Body of pancreas (tissue), 4 donors: ENCODE results near the gene PISD. TPM values are rescaled to one million over a fixed set of nuclear protein-coding genes. Genes with fewer than 3 reads are reported as not detected.

Source experiments
- ATAC-seq: fragments of 150-250 bp; one replicate; pipeline ENCODE4 v1.9.1; 2016
- DNase-seq, 4 donors: peaks; one replicate each; pipeline ENCODE4 v3.0.0-alpha.2; 2019
- H3K27ac ChIP-seq, 4 donors: fragments of 200-600 bp; sonication (generic); 1 replicate in 3 of 4; 2 replicates in 1 of 4; pipeline versions ENCODE4 v1.5.1 to v1.6.1; 2016 to 2019; ENCODE audit warnings: mild to moderate bottlenecking in 1 of 4, mixed read lengths in 1 of 4, moderate library complexity in 1 of 4
- H3K27me3 ChIP-seq, 2 donors: fragments of 200-600 bp; sonication (generic); one replicate each; pipeline ENCODE4 v1.6.0; 2016; ENCODE audit warnings: mild to moderate bottlenecking in 1 of 2
- H3K36me3 ChIP-seq, 2 donors: fragments of 200-600 bp; sonication (generic); replicated peaks in 1 of 2; 2 replicates each; pipeline ENCODE4 v1.5.1; 2016; ENCODE audit warnings: low read depth in 2 of 2; ENCODE audit not compliant: insufficient read depth in 1 of 2
- H3K4me1 ChIP-seq: fragments of 200-600 bp; sonication (generic); one replicate; pipeline ENCODE4 v1.6.0; 2016
- H3K4me3 ChIP-seq, 2 donors: fragments of 200-600 bp; sonication (generic); 1 replicate in 1 of 2; 2 replicates in 1 of 2; pipeline ENCODE4 v1.5.1; 2016 to 2019
- H3K9me3 ChIP-seq, 3 donors: fragments of 200-600 bp; sonication (generic); 1 replicate in 2 of 3; 2 replicates in 1 of 3; pipeline ENCODE4 v1.5.1; 2016
- POLR2A ChIP-seq, 3 donors: fragments of 450-650 bp; IDR thresholded peaks; one replicate each; pipeline ENCODE4 v1.6.1; 2016; ENCODE audit warnings: antibody characterized with exemption in 3 of 3, mild to moderate bottlenecking in 2 of 3
- WGBS, 2 donors: methylation state at CpG; one replicate each; pipeline ENCODE4 v1.1.5; 2017; 5-methylcytosine and 5-hydroxymethylcytosine counted together
- intact Hi-C: fragments of 100-400 bp; cut with DNase I; formaldehyde crosslinking; loops from one replicate; pipeline ENCODE4 v1.15.1; 2023
- total RNA-seq, 2 donors: library from RNA; depleted of rRNA; stranded (reverse); fragments of >200 nt; gene quantifications; one replicate each; pipeline ENCODE4 v1.1.0, GENCODE V29; 2016
- TF ChIP-seq, protein P1 (sequence below), 7 experiments: fragments of 450-650 bp in 4 of 7; fragments of 200-600 bp in 3 of 7; sonication (generic) in 3 of 7; IDR thresholded peaks; one replicate each; pipeline ENCODE4 v1.5.1; 2016 to 2019; ENCODE audit warnings: antibody characterized with exemption in 7 of 7

The PISD gene
- total RNA-seq, 2 donors from 2014 or later: 22.3 to 31.3 TPM

DNA sequence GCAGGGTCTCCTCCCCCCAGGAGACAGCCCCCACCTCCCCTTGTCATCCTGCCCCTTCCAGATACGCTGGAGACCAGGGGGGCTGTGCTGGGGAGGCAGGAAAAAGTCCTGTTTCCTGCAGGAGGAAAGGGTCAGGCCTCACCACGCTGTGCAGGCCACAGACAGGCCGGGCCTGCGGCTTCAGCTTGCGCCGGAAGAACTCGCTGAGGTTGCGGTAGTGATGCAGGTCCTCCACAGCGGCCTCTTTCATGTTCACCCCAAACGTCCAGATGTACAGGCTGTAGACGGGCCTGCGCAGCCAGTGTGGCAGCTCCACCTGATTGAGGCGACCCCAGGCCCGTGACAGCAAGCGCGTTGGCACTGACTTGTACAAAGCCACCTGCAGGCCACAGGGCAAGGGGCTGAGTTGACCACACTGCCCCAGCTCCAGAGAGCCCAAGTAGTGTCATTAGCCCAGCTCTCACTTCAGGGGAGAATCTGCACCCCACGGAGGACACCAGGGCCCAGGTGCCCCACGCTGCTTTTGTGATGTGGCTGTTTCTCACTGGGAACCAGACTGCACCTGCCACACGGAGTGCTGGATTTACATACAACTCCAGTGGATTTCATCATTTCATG lies 40.4 kb downstream of the PISD start:
- no peak overlapping the region for H3K27ac ChIP-seq
- DNase-seq (no peak), ATAC-seq (no peak)
- TF ChIP-seq, protein P1, sequence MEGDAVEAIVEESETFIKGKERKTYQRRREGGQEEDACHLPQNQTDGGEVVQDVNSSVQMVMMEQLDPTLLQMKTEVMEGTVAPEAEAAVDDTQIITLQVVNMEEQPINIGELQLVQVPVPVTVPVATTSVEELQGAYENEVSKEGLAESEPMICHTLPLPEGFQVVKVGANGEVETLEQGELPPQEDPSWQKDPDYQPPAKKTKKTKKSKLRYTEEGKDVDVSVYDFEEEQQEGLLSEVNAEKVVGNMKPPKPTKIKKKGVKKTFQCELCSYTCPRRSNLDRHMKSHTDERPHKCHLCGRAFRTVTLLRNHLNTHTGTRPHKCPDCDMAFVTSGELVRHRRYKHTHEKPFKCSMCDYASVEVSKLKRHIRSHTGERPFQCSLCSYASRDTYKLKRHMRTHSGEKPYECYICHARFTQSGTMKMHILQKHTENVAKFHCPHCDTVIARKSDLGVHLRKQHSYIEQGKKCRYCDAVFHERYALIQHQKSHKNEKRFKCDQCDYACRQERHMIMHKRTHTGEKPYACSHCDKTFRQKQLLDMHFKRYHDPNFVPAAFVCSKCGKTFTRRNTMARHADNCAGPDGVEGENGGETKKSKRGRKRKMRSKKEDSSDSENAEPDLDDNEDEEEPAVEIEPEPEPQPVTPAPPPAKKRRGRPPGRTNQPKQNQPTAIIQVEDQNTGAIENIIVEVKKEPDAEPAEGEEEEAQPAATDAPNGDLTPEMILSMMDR (IDR thresholded peaks at IDR 0.05): no peak
- TF ChIP-seq POLR2A (IDR thresholded peaks at IDR 0.05): no peak
- H3K27me3 ChIP-seq: no peaks in the 10 kb centered on the region
- no peak overlapping the region for H3K4me3 ChIP-seq
- intact Hi-C loops: no loop called here
- peaks cover 17% of the 10 kb centered on the region for H3K4me1 ChIP-seq
- H3K36me3 ChIP-seq: peaks cover 7 to 13% of the 10 kb centered on the region in 2 donors
- no peaks in the 10 kb centered on the region for H3K9me3 ChIP-seq
- 80 to 87% methylated on average over 4 to 17 of the region's 19 CpGs for WGBS, 2 donors

DNA sequence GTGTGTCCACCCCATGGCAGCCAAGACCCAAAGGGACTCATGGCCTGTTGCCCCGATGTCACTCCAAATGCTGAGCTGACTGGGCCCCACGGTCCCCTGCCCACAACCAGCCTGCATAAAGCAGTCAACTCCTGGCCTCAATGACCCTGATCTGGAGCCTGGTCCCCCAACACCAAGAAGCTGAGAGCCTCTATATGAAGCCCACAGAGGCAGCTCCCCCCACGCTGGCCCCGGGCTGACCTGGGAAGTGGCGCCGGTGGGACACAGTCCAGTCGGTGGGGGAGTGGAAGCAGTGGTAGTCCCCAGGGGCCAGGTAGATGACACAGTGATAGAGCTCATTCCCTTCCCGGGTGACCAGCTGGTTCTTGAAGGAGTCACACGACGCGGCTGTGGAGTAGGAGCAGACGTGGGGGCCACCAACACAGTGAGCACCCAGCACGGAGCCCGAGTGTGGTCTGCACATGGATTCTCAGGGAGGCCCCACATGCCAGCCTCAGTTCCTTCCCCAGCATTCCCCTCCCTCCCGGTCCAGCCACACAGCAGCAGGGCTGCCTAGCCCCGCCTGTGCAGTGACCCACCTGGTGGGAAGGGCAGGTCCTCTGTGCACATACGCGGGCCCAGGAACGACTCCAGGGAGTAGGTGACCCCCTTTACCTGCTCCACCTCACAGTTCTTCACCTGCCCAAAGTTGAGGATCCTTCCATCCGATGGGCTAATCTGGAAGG lies 41.1 kb downstream of the PISD start:
- intact Hi-C loops: no loop called here
- H3K4me3 ChIP-seq: no peak overlapping the region

DNA sequence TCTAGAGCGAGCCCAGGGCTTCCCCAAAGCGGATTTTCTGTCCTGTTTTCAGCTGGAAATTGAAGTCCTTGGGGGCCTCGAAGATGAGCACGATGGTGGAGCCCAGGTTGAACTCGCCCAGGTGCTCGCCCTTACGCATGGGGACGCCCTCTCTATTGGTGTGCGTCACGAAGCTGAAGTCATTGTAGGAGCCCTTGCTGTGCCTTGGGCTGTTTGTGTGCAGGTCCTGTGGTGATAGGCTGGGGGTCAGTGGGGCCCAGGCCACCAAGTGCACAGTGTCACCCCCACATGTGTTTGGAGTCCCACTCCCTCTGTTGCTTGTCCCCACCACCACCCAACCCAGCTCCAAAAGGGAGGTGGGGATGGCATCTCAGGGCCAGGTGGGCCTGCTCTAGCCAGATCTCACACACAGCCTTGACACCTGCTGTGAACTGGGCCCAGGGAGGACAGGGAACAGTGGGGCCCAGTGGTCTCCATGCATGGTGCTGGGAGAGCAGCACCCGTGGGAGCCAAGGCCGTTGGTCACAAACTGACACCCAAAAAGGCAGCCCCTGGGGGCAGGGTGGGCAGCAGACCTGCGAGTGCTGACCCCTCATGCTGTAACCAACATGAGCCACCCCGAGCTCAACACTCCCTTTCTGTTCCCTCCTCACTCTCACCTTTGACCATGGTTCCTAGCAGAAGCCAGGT lies 42.3 kb downstream of the PISD start:
- Histone ChIP-seq H3K4me3 (no peak overlapping the region), H3K4me1 (no peaks in the 10 kb centered on the region), H3K36me3 (peaks cover 7 to 13% of the 10 kb centered on the region in 2 donors), H3K27me3 (no peaks in the 10 kb centered on the region), H3K9me3 (no peaks in the 10 kb centered on the region), H3K27ac (no peak overlapping the region)
- DNase-seq: no peak
- WGBS, 2 donors: 88 to 92% methylated on average over 14 of the region's 14 CpGs
- no peak for TF ChIP-seq POLR2A (IDR thresholded peaks at IDR 0.05)
- TF ChIP-seq, protein P1 (IDR thresholded peaks at IDR 0.05): no peak
- intact Hi-C loops: no loop called here
- ATAC-seq: no peak

More for the DNA sequence above, 41.1 kb downstream of the PISD start:
- Histone ChIP-seq H3K27ac (no peak overlapping the region), H3K27me3 (no peaks in the 10 kb centered on the region), H3K36me3 (peaks cover 7 to 13% of the 10 kb centered on the region in 2 donors), H3K4me1 (peaks cover 10% of the 10 kb centered on the region), H3K9me3 (no peaks in the 10 kb centered on the region)
- TF ChIP-seq, protein P1 (IDR thresholded peaks at IDR 0.05): no peak
- TF ChIP-seq POLR2A (IDR thresholded peaks at IDR 0.05): no peak
- WGBS, 2 donors: 70 to 84% methylated on average over 5 to 20 of the region's 20 CpGs
- ATAC-seq (no peak), DNase-seq (no peak)

DNA sequence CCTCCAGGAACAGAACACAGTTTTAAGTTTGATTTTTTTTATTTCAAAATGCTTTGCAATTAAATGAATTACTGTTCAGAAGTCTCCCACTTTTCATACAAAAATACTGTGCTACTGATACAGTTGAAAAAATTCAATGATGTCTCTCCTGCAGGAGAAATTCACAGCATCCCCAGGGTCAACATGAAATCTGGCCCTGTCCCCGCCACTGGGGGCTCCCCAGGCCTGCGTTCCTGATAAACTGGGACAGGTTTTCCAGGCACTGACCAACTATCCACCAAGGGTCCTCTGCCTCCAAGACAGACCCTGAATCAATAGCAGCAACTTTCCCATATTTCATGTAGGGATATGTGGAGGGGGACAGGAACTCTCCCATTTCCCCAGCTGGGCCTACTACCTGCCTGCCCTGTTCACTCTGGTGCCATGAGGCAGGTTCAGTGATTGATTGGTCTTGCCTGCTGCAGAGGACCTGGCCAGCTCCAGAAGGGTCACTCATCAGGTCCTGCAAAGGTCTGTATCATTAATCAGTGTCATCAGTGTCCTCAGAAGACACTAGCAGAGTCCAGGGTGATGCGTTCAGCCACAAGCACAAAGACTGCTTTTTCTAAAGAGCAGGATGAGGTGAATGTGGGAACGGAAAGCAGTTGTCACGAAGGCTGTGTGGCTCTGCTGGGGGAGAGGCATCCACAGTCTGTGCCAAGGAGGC lies 43.4 kb downstream of the PISD start:
- WGBS, 2 donors: 87 to 91% methylated on average over 5 of the region's 5 CpGs
- peaks cover 7 to 13% of the 10 kb centered on the region in 2 donors for H3K36me3 ChIP-seq
- no peak overlapping the region for H3K27ac ChIP-seq
- H3K27me3 ChIP-seq: no peaks in the 10 kb centered on the region
- no peaks in the 10 kb centered on the region for H3K4me1 ChIP-seq
- ATAC-seq (no peak), DNase-seq (no peak)
- TF ChIP-seq, protein P1 (IDR thresholded peaks at IDR 0.05): no peak
- no peak for TF ChIP-seq POLR2A (IDR thresholded peaks at IDR 0.05)
- no peak overlapping the region for H3K4me3 ChIP-seq
- intact Hi-C loops: no loop called here
- H3K9me3 ChIP-seq: no peaks in the 10 kb centered on the region
